SK-N-SH (cell line): ENCODE data around the gene ELL3. TPM values are rescaled to one million over a fixed set of nuclear protein-coding genes. Genes with fewer than 3 reads are reported as not detected.

Experiments used
- polyA plus RNA-seq, 3 experiments: library from polyadenylated mRNA; depleted of rRNA; stranded (reverse); fragments of >200 nt; gene quantifications; 2 replicates each; pipeline ENCODE4 v1.2.3, GENCODE V29; 2012
- small RNA-seq, 7 experiments: library from RNA; depleted of rRNA; stranded (forward); fragments of <200 nt; gene quantifications; one replicate each; pipeline ENCODE3, GENCODE V24; 2012

Gene ELL3
- polyA plus RNA-seq, 1 of the 3 experiments (the other 2 are of a cell fraction), result 0.67 TPM

Small RNA genes within 50 kb of the gene (small RNA-seq; reads per million reads assigned to genes)
- 0 reads per million in 7 experiments for gene MIR1282
- 0 reads per million in 7 experiments for gene RNU6-354P

Other genes with a start within 250 kb of the ELL3 start
- 14.2 and 28.5 TPM in 2 replicates for gene PPIP5K1, start 186.8 kb downstream of the ELL3 start, polyA plus RNA-seq (2012; rRNA removed)
- gene CKMT1B, start 182.9 kb downstream of the ELL3 start, polyA plus RNA-seq (2012; rRNA removed), result 1.8 and 3.1 TPM in 2 replicates
- gene STRC, start 158.2 kb downstream of the ELL3 start, polyA plus RNA-seq (2012; rRNA removed), result 0.03 and 0.05 TPM in 2 replicates
- 0.62 and 0.96 TPM in 2 replicates for gene CATSPER2, start 128.1 kb downstream of the ELL3 start, polyA plus RNA-seq (2012; rRNA removed)
- 1.2 and 1.7 TPM in 2 replicates for gene CKMT1A, start 83.1 kb downstream of the ELL3 start, polyA plus RNA-seq (2012; rRNA removed)
- 131 and 177 TPM in 2 replicates for gene PDIA3, start 30.5 kb downstream of the ELL3 start, polyA plus RNA-seq (2012; rRNA removed)
- gene SERF2, start 15.4 kb upstream of the ELL3 start, polyA plus RNA-seq (2012; rRNA removed), result 935 and 1,369 TPM in 2 replicates
- 0.05 TPM in 1 of 2 replicates, not detected in the other for gene SERINC4, start 23.3 kb upstream of the ELL3 start, polyA plus RNA-seq (2012; rRNA removed)
- gene HYPK, start 23.6 kb upstream of the ELL3 start, polyA plus RNA-seq (2012; rRNA removed), result 8.9 and 11.5 TPM in 2 replicates
- gene MFAP1, start 47.7 kb upstream of the ELL3 start, polyA plus RNA-seq (2012; rRNA removed), result 16.5 and 18.4 TPM in 2 replicates
- 1.8 TPM in 2 replicates for gene WDR76, start 50.0 kb upstream of the ELL3 start, polyA plus RNA-seq (2012; rRNA removed)